ENCODE results near the gene USP7.
"Not testable (repeated sequence)": the region's sequence is repeated elsewhere in the genome, so short reads cannot be mapped to it uniquely, and the experiment has no call there.

USP7 gene

DNA sequence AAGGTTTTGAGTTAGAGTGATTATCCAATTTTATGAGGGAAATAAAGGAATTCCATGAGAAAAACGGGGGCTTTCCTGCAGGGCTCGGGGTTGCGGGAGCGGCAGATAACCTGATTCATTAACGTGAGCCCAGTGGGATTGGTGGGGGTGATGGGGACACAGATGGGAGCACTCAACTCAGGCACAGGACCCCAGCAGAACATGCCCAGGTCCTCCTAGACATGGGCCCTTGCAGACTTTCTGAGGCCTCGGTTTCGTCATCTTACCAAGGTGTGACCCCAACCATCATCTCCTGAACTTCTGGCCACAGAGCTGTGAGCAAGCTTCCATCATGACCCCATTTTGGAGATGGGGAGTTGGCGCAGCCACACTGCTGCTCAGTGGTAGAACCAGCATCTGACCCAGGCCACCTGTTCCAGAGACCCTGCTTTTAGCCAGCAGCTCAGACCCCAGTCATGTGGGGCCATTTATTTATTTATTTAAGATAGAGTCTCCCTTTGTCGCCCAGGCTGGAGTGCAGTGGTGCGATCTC is 117.2 kb downstream of the USP7 start:
- no peak for DNase-seq (ENCODE audit: low read depth in 3 of 3)

DNA sequence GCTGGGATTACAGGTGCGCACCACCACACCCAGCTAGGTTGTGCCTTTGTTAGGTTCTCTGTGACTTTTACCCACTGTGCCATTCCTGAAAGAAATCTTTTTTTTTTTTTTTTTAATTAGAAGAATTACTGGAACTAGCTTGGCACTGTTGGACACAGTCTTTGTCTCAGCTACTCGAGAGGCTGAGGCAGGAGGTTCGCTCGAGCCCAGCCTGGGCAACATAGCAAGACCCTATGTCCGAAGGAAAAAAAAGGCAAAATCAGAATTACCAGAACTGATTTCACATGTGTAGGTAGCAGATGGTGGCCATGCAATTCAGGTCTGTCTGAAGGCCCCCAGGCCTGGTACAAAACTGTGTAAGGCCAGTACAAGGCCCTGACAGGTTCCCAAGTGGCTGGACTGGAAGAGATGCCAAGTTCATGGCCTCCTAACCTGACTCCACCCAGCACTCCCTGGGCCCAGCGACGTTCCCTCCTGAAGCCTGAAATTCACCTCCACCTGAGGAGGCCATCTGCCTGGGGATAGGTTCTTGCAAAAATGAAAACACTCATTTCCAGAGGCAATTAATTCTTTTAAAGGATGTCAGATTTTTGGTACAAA is 117.9 kb downstream of the USP7 start:
- no peak for DNase-seq (ENCODE audit: low read depth in 3 of 3)

DNA sequence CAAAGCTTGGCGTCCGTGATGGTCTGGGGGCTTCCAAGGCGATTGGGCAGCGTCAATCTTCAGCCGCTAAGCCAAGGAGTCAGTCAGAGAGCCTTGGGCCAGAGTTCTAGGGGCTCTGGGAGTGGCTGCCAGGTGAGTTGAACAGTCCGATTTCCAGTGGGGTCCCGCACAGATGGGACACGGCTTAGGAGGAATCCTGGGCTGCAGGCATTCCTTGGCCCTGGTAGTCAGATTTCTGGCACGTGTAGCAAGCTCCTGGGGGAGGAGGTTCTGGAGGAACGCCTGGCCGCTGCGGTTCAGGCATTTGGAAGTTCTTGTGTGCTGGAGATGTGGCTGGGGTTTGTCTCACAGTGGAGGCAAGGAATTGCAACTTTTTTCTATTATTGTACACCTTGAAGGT is 120.4 kb downstream of the USP7 start:
- not testable (repeated sequence) for DNase-seq (ENCODE audit: low read depth in 3 of 3)

Data from stimulated activated CD4-positive, alpha-beta T cell treated with anti-CD3 and anti-CD28 coated beads, TNF-alpha, amount 100 ng/mL, for 48 hours (primary cell).